GM12872 (cell line): ENCODE results near the gene SERPINB12.

Experiments
- TF ChIP-seq, protein P1 (sequence below): IDR thresholded peaks from 3 replicates; pipeline ENCODE4 v1.5.1; 2011; ENCODE audit warnings: low read depth, mild to moderate bottlenecking, low read length, moderate library complexity; ENCODE audit not compliant: insufficient read depth

SERPINB12 gene

DNA sequence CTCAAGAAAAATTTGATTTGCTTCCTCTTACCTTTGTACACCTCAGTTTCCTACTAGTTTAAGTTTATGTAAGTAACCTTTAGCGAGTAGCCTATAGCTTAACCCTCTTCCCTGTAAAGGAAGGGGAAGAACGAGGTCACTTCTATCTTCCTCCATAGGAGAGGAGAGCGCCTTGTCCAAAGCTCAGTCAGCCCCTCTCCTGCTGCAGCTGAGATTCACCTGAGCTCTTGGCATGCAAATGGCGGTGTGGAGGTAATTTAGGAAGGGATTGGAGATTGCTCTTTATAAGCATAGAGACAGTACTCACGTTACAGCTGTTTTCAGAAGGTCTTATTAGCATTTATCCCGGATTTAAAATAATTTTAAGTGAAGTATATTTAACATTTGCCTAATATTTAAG is 27.8 kb upstream of the SERPINB12 start:
- TF ChIP-seq, protein P1, sequence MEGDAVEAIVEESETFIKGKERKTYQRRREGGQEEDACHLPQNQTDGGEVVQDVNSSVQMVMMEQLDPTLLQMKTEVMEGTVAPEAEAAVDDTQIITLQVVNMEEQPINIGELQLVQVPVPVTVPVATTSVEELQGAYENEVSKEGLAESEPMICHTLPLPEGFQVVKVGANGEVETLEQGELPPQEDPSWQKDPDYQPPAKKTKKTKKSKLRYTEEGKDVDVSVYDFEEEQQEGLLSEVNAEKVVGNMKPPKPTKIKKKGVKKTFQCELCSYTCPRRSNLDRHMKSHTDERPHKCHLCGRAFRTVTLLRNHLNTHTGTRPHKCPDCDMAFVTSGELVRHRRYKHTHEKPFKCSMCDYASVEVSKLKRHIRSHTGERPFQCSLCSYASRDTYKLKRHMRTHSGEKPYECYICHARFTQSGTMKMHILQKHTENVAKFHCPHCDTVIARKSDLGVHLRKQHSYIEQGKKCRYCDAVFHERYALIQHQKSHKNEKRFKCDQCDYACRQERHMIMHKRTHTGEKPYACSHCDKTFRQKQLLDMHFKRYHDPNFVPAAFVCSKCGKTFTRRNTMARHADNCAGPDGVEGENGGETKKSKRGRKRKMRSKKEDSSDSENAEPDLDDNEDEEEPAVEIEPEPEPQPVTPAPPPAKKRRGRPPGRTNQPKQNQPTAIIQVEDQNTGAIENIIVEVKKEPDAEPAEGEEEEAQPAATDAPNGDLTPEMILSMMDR = no peak

DNA sequence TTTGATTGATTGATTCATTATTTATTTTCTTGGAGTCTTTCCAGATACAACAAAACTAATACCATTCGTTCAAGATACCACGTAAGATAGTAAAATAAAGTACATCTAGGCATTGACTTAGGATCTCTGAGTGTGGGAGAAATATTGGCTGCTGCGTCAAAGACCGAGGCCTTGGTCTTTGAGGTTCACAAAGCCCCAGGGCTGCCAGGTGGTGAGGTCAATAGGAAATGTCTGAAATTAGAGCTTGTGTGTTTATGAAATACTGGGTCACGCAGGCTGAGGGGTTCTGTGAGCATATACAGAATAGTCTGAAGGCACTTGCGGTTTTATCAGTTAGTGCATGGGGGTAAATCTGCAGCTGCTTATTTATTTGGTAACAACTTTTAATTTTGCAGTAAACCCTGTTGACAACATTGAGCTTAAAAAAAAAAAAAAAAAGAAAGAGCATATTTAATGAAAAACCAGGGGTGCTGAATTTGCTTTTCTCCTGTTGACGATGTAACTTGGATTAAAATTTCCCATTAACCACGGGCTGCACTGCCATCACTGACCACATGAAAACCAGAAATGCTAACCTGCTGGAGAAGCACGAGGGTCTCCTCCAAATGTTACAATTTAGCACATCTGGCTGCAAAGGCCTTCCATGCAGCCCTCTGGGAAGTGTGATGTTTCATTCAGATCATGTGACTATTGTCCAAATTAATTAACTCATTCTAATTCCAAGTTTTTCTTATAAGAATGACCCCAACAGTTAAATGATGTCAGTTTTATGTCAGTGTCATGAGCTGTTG is 27.1 kb upstream of the SERPINB12 start:
- TF ChIP-seq, protein P1 = peak; percentile 35; the same call in 1 of the 3 replicates

DNA sequence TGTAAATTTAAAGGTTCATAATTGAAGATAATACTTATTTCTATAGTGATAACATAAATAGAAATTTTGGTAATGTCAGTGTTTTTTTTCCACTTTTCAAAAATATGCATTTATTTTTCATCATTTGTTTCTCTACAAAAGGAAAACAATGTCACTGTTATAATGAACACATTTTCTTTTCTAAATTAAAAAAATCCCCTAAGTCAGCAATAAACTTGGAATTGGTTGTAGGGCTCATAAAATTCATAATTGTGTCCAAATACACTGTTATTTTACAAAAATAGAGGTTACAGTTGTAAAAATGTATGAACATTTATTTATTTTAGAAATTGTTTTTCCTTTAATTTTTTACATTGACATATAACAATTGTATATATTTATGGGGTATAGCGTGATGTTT is 26.4 kb upstream of the SERPINB12 start:
- TF ChIP-seq, protein P1 = no peak

DNA sequence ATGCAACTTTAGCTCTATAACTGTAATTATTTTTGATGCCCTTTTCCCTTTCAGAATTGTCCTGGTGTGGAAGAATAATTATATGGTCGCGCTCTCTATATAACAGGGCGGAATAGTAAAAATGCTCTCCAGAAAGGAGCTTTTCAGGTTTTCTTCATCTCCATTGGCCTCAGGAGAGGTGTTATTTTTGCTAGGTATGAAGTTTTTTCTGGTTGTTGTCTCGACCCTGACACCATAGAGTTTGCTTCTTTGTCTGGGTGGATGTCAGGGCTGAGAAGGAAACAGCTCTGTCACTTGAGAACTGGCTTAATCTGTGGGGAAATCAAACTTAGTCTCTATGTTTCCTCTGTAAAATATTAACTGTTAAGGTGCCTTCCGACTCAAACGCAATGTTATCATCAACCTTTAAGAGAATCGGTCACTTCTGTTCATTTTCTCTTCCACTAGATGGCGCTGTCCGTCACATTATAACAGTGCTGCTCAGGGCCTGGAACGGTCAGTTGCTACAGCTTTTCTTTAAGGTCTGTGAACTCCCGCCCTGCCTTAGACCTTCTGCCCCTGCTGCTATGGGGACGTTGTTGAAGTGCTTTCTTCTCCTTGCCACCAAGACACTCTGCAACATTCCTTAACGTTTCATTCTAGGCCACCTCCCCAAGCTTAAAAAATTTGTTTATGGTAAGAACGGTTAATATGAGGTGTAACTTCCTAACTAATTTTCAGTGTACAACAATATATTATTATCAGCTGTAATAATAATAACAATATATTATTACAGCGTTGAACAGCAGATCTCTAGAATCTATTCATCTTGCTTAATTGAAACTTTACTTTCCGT is 23.8 kb upstream of the SERPINB12 start:
- TF ChIP-seq, protein P1 = peak; percentile 72

DNA sequence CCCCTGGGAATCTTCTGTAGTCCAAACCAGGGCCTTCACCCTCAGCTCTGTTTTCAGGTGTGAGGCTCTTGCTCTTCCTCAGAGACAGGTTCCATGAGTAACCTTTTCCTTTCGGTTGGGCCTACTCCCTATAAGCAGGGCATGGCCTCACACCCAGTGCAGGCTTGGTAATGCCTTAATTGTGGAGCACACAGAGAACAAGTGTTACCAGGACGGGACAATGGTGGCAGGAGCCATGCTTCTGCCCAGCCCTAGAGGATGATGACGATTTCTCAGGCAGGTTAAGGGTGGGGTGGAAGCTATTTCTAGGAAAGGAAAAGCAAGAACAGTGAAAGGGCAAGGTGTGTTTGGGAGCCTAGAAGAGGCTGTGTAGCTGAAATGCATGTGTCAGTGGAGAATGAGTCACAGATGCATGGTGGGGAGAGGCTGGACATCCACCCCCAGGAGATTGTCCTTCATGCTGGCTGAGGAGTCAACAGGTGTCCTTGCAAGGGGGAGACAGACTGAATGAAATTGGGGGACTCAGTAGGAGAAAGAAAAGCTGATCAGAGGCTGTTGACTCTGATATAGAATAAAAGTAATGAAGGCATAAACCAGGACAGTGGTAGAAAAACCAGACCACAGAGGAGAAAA is 22.0 kb upstream of the SERPINB12 start:
- TF ChIP-seq, protein P1 = no peak

DNA sequence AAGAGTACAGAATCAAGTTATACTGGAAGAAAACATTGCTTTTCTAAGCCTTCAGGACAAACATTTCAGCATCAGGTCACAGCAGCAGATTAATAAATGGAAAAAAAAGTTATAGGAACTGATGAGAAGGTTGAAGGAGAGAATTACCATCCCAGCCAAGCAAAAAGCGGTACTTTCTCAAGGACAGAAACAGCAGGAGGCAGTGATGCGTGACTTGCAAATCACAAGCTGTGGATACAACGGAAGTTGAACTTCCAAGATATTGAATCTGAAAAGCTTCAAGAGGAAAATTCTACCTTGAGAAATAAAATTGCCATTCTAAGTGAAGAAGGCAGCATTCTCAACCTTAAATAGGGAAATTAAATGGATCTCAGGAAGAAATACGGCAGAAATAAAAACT is 18.5 kb upstream of the SERPINB12 start:
- TF ChIP-seq, protein P1 = no peak

DNA sequence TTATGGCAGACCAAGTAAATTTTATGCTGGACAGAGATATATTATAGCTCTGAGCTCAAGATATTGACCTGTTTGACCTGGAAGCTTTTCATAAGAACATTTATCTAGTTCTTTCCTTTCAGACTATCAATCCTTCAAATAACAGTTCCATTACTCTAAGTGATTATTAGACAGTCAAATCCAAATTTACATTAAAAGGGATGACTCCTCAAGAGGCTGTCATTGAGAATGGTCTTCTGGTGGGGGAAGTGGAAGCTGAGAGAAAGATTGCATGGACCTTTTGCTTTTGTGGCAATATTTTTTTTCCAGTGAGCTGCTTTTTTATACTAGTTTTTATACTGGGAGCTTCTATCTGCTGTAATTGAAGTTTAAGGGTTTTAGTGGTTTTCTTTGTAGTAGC is 14.9 kb upstream of the SERPINB12 start:
- TF ChIP-seq, protein P1 = no peak
